Adrenal gland (tissue), 19 donors: ENCODE results near the gene RNASE4. TPM values are rescaled to one million over a fixed set of nuclear protein-coding genes. Genes with fewer than 3 reads are reported as not detected.
A peak's percentile ranks its signal among the peaks of the same experiment; 100 is the strongest.
"Not testable (repeated sequence)": the region's sequence is repeated elsewhere in the genome, so short reads cannot be mapped to it uniquely, and the experiment has no call there.

Experiments
- DNase-seq, 7 donors: peaks; one replicate each; pipeline ENCODE4 v3.0.0-alpha.2; 2019 to 2020
- H3K27ac ChIP-seq, 5 donors: fragments of 200-600 bp; sonication (generic) in 4 of 5; 1 replicate in 3 of 5; 2 replicates in 2 of 5; pipeline versions ENCODE4 v1.5.1 to v1.8.0; 2016 to 2020; ENCODE audit warnings: mild to moderate bottlenecking in 1 of 5
- H3K27me3 ChIP-seq: fragments of 200-600 bp; 2 replicates; pipeline ENCODE4 v1.8.0; 2021
- H3K36me3 ChIP-seq, 2 donors: fragments of 200-600 bp; replicated peaks in 1 of 2; 1 replicate in 1 of 2; 2 replicates in 1 of 2; pipeline versions ENCODE4 v1.5.1 to v1.8.0; 2018 to 2022
- H3K4me1 ChIP-seq, 2 donors: fragments of 200-600 bp; replicated peaks in 1 of 2; 1 replicate in 1 of 2; 2 replicates in 1 of 2; pipeline versions ENCODE4 v1.5.1 to v1.8.0; 2018 to 2021
- H3K4me3 ChIP-seq, 4 donors: fragments of 200-600 bp; sonication (generic) in 3 of 4; one replicate each; pipeline ENCODE4 v1.5.1; 2016 to 2018
- H3K9me3 ChIP-seq, 3 donors: fragments of 200-600 bp; sonication (generic) in 1 of 3; replicated peaks in 1 of 3; 1 replicate in 2 of 3; 2 replicates in 1 of 3; pipeline versions ENCODE4 v1.5.1 to v1.8.0; 2016 to 2021
- POLR2A ChIP-seq, 2 donors: fragments of 450-650 bp; IDR thresholded peaks; one replicate each; pipeline ENCODE4 v1.6.1; 2017; ENCODE audit warnings: antibody characterized with exemption in 2 of 2, mild to moderate bottlenecking in 2 of 2, moderate library complexity in 1 of 2
- WGBS, 4 donors: extraction: QIAGEN DNeasy Blood & Tissue Kit in 2 of 4; methylation state at CpG; one replicate each; pipeline versions ENCODE4 v1.1.5 to v1.1.7; 2013 to 2017; 5-methylcytosine and 5-hydroxymethylcytosine counted together
- intact Hi-C, 2 donors: fragments of 100-400 bp; cut with DNase I; formaldehyde crosslinking; loops; one replicate each; pipeline versions ENCODE4 v1.14.1 to v1.15.0; 2022 to 2023
- long read RNA-seq, 10 donors: library from polyadenylated mRNA in 3 of 10; unstranded in 2 of 10; stranded (forward) in 1 of 10; transcript quantifications; one replicate each; pipeline ENCODE4 v2.0.0 and lab custom pipeline, GENCODE V29; 2021 to 2026
- polyA plus RNA-seq, 3 donors: library from polyadenylated mRNA; stranded (reverse); fragments of 200-250 nt in 2 of 3; fragments of 350-450 nt in 1 of 3; fragmentation: Illumina TruSeq in 1 of 3; extraction: RNeasy Lipid Tissue Mini Kit (QIAGEN cat#74804) in 1 of 3; gene quantifications; one replicate each; pipeline ENCODE4 v1.2.3, GENCODE V29; 2013 to 2014
- total RNA-seq, 9 donors: library from RNA; depleted of rRNA in 4 of 9; stranded (reverse); fragments of >200 nt in 4 of 9; fragments of 120-200 nt in 1 of 9; fragmentation: NEBNext Ultra II Directional in 1 of 9; extraction: Animal tissue kit (Norgen Biotek cat#: 25700) in 1 of 9; gene quantifications; one replicate each; pipeline versions ENCODE4 v1.1.0 to v1.2.4, GENCODE V29; 2013 to 2023
- TF ChIP-seq, protein P1 (sequence below), 6 experiments: fragments of 450-650 bp in 4 of 6; fragments of 200-600 bp in 2 of 6; sonication (generic) in 1 of 6; IDR thresholded peaks; 1 replicate in 5 of 6; 2 replicates in 1 of 6; pipeline versions ENCODE4 v1.5.1 to v1.8.0; 2016 to 2021; ENCODE audit warnings: antibody characterized with exemption in 6 of 6, mild to moderate bottlenecking in 2 of 6, moderate library complexity in 1 of 6
- donor health status: healthy with polysubstance abuse.
- donor health status: Bipolar disorder and iron deficiency.
- donor health status: DM: yes; HTN: yes; CAD: no.
- donor health status: DM: no; HTN: no; CAD: no.
- donor health status: DM: no; HTN: no; CAD: no.
- donor health status: DM: yes; HTN: yes; CAD: no.

The RNASE4 gene, protein sequence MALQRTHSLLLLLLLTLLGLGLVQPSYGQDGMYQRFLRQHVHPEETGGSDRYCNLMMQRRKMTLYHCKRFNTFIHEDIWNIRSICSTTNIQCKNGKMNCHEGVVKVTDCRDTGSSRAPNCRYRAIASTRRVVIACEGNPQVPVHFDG
- 10 to 100 TPM in 2 of 9 donors, 1 to 10 TPM in 7; 1.2 to 24.9 (median 7.7) TPM for total RNA-seq
- 10 to 100 TPM in 1 of 3 donors, 1 to 10 TPM in 2; 6.0 to 12.7 (median 9.8) TPM for polyA plus RNA-seq
- long read RNA-seq, donor 1 = 0 reads
- long read RNA-seq, donor 2, partial matches to known transcripts = 0 of 1 reads
- long read RNA-seq, donor 2, other reads (novel, unspliced or antisense) = 0 of 1 reads
- long read RNA-seq, donor 3 = 0 reads
- long read RNA-seq, donor 4, partial matches to known transcripts = 0 of 1 reads
- long read RNA-seq, donor 4, other reads (novel, unspliced or antisense) = 0 of 1 reads
- long read RNA-seq, donor 5, transcript RNASE4-203 (2 exons, 2,520 nt) = major isoform, 12 of 13 reads
- long read RNA-seq, donor 5, partial matches to known transcripts = 0 of 13 reads
- long read RNA-seq, donor 5, other reads (novel, unspliced or antisense) = 0 of 13 reads
- long read RNA-seq, donor 6, transcript RNASE4-203 (2 exons, 2,520 nt) = major isoform, 18 of 19 reads
- long read RNA-seq, donor 6, partial matches to known transcripts = 0 of 19 reads
- long read RNA-seq, donor 6, other reads (novel, unspliced or antisense) = 0 of 19 reads
- long read RNA-seq, donor 7, partial matches to known transcripts = 0 of 1 reads
- long read RNA-seq, donor 7, other reads (novel, unspliced or antisense) = 0 of 1 reads
- long read RNA-seq, donor 8, partial matches to known transcripts = 0 of 1 reads
- long read RNA-seq, donor 8, other reads (novel, unspliced or antisense) = 0 of 1 reads
- long read RNA-seq, donor 9 = 0 reads
- long read RNA-seq, donor 10, partial matches to known transcripts = 0 of 4 reads
- long read RNA-seq, donor 10, other reads (novel, unspliced or antisense) = 0 of 4 reads

DNA sequence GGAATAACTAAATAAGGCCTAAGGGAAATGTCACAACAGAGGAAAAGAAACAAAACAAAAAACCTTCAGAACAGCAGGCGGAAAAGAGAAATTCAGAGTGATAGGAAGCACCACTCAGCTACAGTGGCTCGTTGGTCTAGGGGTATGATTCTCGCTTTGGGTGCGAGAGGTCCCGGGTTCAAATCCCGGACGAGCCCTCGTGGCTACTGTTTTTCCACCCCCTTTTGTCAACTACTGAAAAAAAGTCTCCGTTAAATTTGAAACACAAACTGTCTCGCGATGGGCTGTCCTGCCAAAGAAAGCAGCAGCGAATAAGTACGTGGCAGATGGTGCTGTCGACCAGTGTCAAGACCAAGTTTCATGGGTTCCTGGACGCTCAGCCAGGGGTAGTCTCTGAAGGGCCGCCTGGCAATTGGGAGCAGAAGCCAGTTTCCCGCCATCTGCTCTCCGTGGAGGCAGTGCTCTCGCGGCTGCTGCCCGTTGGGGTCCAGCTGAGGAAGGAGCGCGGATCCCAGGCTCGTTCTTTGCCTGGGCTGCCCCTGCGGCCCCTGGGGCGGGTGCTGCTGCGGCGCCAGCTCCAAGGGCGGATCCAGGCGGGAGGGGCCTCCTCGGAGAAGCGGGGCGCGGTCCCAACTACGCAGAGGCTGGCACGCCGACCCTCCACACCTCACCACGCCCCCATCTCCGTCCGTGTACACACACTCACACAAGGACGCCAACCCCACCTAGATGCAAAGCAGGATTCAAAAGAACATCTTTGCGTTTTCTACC lies at the start of gene RNASE4:
TSS of gene RNASE4 (plus strand) at position 670 of the 771 bp plus-strand sequence. CDS start 14,812 bp downstream, outside the sequence.
- peak; percentile 69 to 91 (median 78) for DNase-seq
- H3K36me3 ChIP-seq = no peaks in the 10 kb centered on the region
- 0% methylated on average over 18 to 42 of the region's 42 CpGs for WGBS, 4 donors
- peak within 1 kb of the TSS; percentile 2 to 66 (median 41) for H3K4me3 ChIP-seq
- H3K27ac ChIP-seq = peak within 1 kb of the TSS; percentile 95 to 100 (median 100)
- peak in 1 of 2 donors; percentile 20 for TF ChIP-seq POLR2A (IDR thresholded peaks at IDR 0.05)
- TF ChIP-seq, protein P1, sequence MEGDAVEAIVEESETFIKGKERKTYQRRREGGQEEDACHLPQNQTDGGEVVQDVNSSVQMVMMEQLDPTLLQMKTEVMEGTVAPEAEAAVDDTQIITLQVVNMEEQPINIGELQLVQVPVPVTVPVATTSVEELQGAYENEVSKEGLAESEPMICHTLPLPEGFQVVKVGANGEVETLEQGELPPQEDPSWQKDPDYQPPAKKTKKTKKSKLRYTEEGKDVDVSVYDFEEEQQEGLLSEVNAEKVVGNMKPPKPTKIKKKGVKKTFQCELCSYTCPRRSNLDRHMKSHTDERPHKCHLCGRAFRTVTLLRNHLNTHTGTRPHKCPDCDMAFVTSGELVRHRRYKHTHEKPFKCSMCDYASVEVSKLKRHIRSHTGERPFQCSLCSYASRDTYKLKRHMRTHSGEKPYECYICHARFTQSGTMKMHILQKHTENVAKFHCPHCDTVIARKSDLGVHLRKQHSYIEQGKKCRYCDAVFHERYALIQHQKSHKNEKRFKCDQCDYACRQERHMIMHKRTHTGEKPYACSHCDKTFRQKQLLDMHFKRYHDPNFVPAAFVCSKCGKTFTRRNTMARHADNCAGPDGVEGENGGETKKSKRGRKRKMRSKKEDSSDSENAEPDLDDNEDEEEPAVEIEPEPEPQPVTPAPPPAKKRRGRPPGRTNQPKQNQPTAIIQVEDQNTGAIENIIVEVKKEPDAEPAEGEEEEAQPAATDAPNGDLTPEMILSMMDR (IDR thresholded peaks at IDR 0.05) = peak in 1 of 6 experiments; percentile 31
- intact Hi-C loops = loop anchor here (2.0 to 10.0 kb wide), 3 partner anchors 71 to 359 kb away; no protein-coding TSS in a partner anchor
- H3K4me1 ChIP-seq = peaks cover 11 to 21% of the 10 kb centered on the region in 2 donors
- H3K9me3 ChIP-seq = no peaks in the 10 kb centered on the region
- H3K27me3 ChIP-seq = no peaks in the 10 kb centered on the region

DNA sequence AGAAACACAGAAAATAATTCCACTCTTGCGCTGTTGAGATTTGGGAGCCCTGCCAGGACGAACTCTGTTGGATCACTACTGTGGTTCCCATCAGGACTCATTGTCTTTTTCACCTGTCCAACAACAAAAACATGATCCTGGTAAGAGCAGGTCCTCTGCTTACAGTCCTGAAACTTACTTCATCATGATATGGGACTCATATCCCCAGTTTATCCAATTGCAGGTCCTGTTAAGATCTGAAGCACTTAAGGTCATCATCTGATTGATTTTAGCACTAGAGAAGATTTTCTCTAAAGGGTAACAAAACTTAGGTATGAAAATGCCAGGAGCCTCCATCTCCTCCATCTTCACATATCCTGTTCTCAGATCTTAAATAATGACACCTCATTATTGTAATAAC lies 42.8 kb upstream of the RNASE4 start, which contains the start of gene OR6S1:
TSS of gene OR6S1 (minus strand) at position 101 of the 400 bp plus-strand sequence. CDS start at position 101, 0 bp downstream.
- H3K9me3 ChIP-seq = no peaks in the 10 kb centered on the region
- H3K36me3 ChIP-seq = no peaks in the 10 kb centered on the region
- no peaks in the 10 kb centered on the region for H3K4me1 ChIP-seq
- DNase-seq = no peak
- H3K27me3 ChIP-seq = peaks cover 15% of the 10 kb centered on the region
- no peak within 1 kb of the TSS for H3K27ac ChIP-seq
- intact Hi-C loops = no loop called here
- H3K4me3 ChIP-seq = no peak within 1 kb of the TSS
- WGBS, 4 donors = 83 to 89% (median 88%) methylated on average over 2 of the region's 2 CpGs
- no peak for TF ChIP-seq POLR2A (IDR thresholded peaks at IDR 0.05)
- TF ChIP-seq, protein P1 (IDR thresholded peaks at IDR 0.05) = no peak

DNA sequence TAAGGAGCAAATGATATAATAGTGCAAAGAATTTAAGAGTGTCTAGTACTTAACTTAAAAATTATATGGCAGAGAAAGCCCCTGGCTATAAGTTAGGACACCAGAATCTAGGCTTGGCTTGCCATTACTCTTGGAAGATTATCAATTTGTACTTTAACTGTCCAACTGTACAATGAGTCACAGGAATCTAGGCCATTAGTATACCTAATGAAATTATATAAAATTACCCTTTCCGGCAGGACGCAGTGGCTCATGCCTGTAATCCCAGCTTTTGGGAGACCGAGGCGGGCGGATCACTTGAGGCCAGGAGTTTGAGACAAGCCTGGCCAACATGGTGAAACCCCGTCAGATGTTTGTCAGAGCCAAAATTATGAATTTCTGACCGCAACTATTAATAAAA lies 42.2 kb upstream of the RNASE4 start:
- DNase-seq = no peak
- Histone ChIP-seq H3K27me3 (peaks cover 9% of the 10 kb centered on the region), H3K4me1 (no peaks in the 10 kb centered on the region), H3K4me3 (no peak overlapping the region), H3K27ac (no peak overlapping the region), H3K9me3 (no peaks in the 10 kb centered on the region), H3K36me3 (no peaks in the 10 kb centered on the region)
- intact Hi-C loops = no loop called here
- TF ChIP-seq, protein P1 (IDR thresholded peaks at IDR 0.05) = no peak
- no peak for TF ChIP-seq POLR2A (IDR thresholded peaks at IDR 0.05)
- 77 to 90% (median 80%) methylated on average over 7 of the region's 7 CpGs for WGBS, 4 donors

DNA sequence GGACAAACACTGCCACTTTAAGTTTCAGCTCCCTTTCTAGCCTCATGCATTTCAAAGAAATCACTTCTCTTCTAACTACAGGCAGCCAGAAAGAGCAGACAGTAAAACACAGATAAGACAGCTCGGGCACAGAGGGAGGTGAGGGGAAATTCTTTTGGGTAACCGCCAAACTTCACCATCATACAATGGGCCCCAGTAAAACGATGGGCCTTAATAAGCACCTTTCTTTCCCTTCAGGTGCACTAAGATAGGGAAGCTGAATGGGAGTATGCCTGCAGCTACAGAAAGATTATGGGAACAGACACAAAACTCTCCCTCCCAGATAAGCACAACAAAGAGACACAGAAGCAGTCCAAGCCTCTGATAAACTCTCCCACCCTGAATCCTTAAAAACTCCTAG lies 41.6 kb upstream of the RNASE4 start:
- 23 to 32% (median 31%) methylated on average over 3 of the region's 3 CpGs for WGBS, 4 donors
- H3K4me3 ChIP-seq, H3K27ac ChIP-seq, H3K4me1 ChIP-seq, DNase-seq, H3K27me3 ChIP-seq, intact Hi-C loops, H3K36me3 ChIP-seq, H3K9me3 ChIP-seq: not testable (repeated sequence)
